T-helper 2 cell treated with Interferon-gamma antibody and Interleukin-4, amounts not matched to agents 5 μg/mL and 100 μg/mL, for 36 hours (primary cell): Measurements from ENCODE around the gene TMUB1.
A peak's percentile ranks its signal among the peaks of the same experiment; 100 is the strongest.
"Not testable (repeated sequence)": the region's sequence is repeated elsewhere in the genome, so short reads cannot be mapped to it uniquely, and the experiment has no call there.

Experiments
- DNase-seq: peaks from one replicate; pipeline ENCODE4 v3.0.0; 2021; ENCODE audit warnings: low spot score
- H3K27ac Mint-ChIP-seq: one replicate; pipeline ENCODE4 v1.8.0; 2021; ENCODE audit warnings: mild to moderate bottlenecking, mixed read lengths
- H3K27me3 Mint-ChIP-seq: one replicate; pipeline ENCODE4 v1.8.0; 2021; ENCODE audit warnings: low read depth, mixed read lengths
- H3K36me3 Mint-ChIP-seq: one replicate; pipeline ENCODE4 v1.8.0; 2021; ENCODE audit warnings: low read depth, mixed read lengths
- H3K4me1 Mint-ChIP-seq: one replicate; pipeline ENCODE4 v1.8.0; 2021; ENCODE audit warnings: low read depth, mixed read lengths
- H3K4me3 Mint-ChIP-seq: one replicate; pipeline ENCODE4 v1.8.0; 2022; ENCODE audit warnings: mild to moderate bottlenecking, moderate library complexity, mixed read lengths
- H3K9me3 Mint-ChIP-seq: one replicate; pipeline ENCODE4 v1.8.0; 2021; ENCODE audit warnings: mixed read lengths

TMUB1 gene

DNA sequence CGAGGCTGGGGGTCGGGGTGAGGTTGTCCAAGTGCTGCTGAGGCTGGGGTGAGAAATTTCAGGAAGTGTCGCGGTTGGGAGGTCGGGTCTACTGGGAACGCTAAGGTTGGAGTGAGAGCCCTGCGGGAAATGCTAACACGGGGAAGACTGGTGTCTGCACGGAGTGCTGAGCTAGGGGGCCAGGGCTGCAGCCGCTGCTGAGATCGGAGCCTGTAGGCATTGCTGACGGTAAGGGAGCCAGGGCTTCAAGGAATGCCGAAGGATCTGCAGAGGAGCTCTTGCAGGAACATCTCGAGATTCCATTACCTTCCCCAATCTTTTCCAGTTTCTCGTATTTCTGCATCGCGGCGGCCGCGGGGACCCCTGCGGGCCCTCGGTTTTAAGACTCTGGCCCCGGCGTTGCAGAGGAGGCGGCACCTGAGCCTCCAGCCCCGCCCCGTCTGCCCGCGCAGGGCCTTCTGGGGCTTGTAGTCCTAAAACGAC is 25.7 kb downstream of the TMUB1 start, which contains the start of gene CDK5:
TSS of gene CDK5 (minus strand) at position 392 of the 483 bp plus-strand sequence. CDS start at position 343, 49 bp downstream.
- no peaks in the 10 kb centered on the region for H3K36me3 Mint-ChIP-seq
- no peaks in the 10 kb centered on the region for H3K27me3 Mint-ChIP-seq
- DNase-seq, result no peak
- H3K27ac Mint-ChIP-seq, result peak within 1 kb of the TSS; percentile 92
- peak within 1 kb of the TSS; percentile 98 for H3K4me3 Mint-ChIP-seq
- H3K9me3 Mint-ChIP-seq, result no peaks in the 10 kb centered on the region
- peaks cover 32% of the 10 kb centered on the region for H3K4me1 Mint-ChIP-seq

DNA sequence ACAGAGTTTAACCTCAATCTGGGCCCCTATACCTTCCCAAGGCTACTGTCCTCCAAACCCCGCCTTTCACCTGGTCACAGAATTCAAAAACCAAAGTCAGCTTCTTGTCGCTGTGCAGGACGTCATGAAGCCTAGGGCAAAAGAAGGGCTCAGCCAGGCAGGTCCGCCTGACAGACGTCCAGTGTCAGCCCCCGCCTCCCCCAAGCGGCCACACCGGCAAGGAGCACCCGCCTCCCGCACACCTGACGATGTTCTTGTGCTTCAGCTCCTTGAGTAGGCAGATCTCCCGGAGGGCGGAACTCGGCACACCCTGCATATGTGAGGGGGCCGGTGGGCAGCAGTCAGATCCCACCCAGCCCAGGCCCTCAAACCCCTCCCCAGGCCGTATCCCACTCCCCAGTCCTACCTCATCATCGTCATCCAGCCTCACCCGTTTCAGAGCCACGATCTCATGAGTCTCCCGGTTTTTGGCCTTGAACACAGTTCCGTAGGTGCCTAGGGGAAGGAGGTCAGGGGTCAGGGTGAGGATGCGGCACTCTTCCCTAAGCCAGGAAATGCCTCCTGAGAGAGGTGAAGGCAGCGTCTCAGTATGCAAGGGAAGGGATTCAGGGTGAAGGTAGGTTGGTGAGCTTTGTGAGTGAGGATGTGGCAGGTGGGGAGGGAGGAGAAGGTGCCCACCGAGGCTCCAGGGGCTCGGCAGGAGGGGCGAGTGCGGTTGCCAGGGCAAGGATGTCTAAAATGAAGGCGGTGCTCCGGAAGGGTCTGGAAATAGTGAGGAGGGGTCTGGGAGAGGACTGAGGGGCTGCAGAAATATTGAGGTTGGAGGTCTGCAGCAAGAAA is 26.4 kb downstream of the TMUB1 start:
- Mint-ChIP-seq H3K27me3 (no peaks in the 10 kb centered on the region), H3K27ac (peak overlapping the region; percentile 69), H3K36me3 (no peaks in the 10 kb centered on the region), H3K4me1 (peaks cover 32% of the 10 kb centered on the region), H3K9me3 (no peaks in the 10 kb centered on the region), H3K4me3 (peak overlapping the region; percentile 98)
- no peak for DNase-seq

DNA sequence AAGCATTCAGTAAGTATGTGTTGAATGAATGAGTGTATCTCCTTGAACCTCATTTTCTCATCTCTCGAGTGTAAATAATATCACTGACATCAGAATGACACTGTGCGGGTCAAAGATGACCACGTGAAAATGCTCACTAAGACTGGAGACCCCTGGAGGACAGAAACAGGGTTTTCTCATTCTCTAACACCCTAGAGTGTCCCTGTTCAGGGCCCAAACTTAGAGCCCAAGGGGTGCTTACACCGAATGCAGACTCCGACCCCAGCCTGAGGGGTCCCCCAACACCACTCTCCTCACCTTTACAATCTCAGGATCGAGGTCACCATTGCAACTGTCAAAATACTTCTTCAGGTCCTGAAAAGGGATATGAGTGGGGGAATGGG is 27.0 kb downstream of the TMUB1 start:
- no peak for DNase-seq
- peak overlapping the region; percentile 98 for H3K4me3 Mint-ChIP-seq
- no peaks in the 10 kb centered on the region for H3K36me3 Mint-ChIP-seq

DNA sequence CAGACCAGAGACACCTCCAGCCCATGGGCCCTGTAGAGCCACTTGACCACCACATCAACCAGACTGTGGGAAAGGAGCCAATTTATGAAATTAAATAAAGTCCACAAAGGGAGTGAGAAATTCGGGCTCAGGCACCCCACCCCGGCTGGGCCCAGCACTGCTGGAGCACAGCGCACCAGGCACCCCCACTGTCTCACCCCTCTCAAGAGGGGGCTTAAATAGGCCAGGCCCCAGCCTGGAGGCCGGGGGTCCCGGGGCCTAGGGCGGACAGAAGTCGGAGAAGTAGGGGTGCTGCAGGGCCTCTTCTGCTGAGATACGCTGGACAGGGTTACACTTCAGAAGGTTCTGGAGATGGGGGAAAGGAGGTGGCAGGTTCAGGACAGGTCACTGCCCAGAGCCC is 29.5 kb downstream of the TMUB1 start:
- no peak for DNase-seq
- no peaks in the 10 kb centered on the region for H3K36me3 Mint-ChIP-seq
- no peaks in the 10 kb centered on the region for H3K9me3 Mint-ChIP-seq
- no peak overlapping the region for H3K27ac Mint-ChIP-seq
- peaks cover 20% of the 10 kb centered on the region for H3K4me1 Mint-ChIP-seq
- peaks cover 3% of the 10 kb centered on the region for H3K27me3 Mint-ChIP-seq
- H3K4me3 Mint-ChIP-seq, result no peak overlapping the region

More for the DNA sequence above, 27.0 kb downstream of the TMUB1 start:
- H3K27me3 Mint-ChIP-seq, result no peaks in the 10 kb centered on the region
- no peak overlapping the region for H3K27ac Mint-ChIP-seq
- H3K9me3 Mint-ChIP-seq, result no peaks in the 10 kb centered on the region
- H3K4me1 Mint-ChIP-seq, result peaks cover 27% of the 10 kb centered on the region

DNA sequence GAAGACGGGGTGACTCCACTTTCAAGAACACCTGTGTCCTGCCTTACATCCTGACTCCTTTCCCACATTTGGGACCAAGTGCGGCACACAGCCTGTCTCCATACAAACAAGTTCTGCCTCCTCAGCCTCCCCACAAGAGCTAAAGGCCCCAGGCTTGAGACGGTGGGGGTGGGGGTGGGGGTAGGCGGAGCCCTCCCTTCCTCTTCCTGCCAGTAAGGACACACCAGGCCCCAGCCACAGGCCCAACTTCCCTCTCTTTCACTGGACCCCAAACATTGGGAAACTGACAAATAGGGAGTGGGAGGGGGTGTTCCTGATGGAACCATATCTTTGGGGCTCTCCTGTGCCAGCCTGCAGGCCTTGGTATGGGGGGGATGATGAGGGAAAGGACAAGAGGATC is 30.2 kb downstream of the TMUB1 start:
- Mint-ChIP-seq H3K27ac (no peak overlapping the region), H3K4me3 (no peak overlapping the region), H3K4me1 (peaks cover 17% of the 10 kb centered on the region), H3K36me3 (no peaks in the 10 kb centered on the region), H3K9me3 (no peaks in the 10 kb centered on the region), H3K27me3 (peaks cover 3% of the 10 kb centered on the region)
- DNase-seq, result no peak

DNA sequence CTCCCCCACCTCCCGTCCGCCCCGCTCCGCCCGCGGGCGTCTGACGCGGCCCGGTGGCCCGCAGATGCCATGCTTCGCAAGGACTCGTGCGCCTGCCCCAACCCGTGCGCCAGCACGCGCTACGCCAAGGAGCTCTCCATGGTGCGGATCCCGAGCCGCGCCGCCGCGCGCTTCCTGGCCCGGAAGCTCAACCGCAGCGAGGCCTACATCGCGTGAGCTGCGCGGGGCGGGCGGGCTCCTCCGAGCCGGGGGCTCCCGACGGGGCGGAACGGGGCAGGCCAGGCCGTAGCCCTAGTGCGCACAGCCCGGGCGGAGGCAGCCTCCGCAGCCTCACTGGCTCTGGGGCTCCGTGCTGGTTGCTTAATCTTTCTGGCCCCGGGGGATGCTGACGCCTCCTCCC is 32.2 kb downstream of the TMUB1 start:
- Mint-ChIP-seq H3K9me3 (no peaks in the 10 kb centered on the region), H3K36me3 (no peaks in the 10 kb centered on the region), H3K4me1 (peaks cover 9% of the 10 kb centered on the region), H3K27me3 (peaks cover 3% of the 10 kb centered on the region), H3K4me3 (no peak overlapping the region), H3K27ac (no peak overlapping the region)
- DNase-seq, result peak; percentile 59

DNA sequence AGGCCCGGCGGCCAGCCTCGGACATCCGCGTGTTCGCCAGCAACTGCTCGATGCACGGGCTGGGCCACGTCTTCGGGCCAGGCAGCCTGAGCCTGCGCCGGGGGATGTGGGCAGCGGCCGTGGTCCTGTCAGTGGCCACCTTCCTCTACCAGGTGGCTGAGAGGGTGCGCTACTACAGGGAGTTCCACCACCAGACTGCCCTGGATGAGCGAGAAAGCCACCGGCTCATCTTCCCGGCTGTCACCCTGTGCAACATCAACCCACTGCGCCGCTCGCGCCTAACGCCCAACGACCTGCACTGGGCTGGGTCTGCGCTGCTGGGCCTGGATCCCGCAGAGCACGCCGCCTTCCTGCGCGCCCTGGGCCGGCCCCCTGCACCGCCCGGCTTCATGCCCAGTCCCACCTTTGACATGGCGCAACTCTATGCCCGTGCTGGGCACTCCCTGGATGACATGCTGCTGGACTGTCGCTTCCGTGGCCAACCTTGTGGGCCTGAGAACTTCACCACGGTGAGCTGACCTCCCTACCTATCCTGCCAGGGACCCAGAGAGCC is 34.3 kb downstream of the TMUB1 start:
- H3K36me3 Mint-ChIP-seq, result peaks cover 3% of the 10 kb centered on the region
- H3K4me3 Mint-ChIP-seq, result no peak overlapping the region
- DNase-seq, result no peak
- peaks cover 9% of the 10 kb centered on the region for H3K4me1 Mint-ChIP-seq
- peaks cover 3% of the 10 kb centered on the region for H3K27me3 Mint-ChIP-seq
- H3K27ac Mint-ChIP-seq, result no peak overlapping the region
- no peaks in the 10 kb centered on the region for H3K9me3 Mint-ChIP-seq

DNA sequence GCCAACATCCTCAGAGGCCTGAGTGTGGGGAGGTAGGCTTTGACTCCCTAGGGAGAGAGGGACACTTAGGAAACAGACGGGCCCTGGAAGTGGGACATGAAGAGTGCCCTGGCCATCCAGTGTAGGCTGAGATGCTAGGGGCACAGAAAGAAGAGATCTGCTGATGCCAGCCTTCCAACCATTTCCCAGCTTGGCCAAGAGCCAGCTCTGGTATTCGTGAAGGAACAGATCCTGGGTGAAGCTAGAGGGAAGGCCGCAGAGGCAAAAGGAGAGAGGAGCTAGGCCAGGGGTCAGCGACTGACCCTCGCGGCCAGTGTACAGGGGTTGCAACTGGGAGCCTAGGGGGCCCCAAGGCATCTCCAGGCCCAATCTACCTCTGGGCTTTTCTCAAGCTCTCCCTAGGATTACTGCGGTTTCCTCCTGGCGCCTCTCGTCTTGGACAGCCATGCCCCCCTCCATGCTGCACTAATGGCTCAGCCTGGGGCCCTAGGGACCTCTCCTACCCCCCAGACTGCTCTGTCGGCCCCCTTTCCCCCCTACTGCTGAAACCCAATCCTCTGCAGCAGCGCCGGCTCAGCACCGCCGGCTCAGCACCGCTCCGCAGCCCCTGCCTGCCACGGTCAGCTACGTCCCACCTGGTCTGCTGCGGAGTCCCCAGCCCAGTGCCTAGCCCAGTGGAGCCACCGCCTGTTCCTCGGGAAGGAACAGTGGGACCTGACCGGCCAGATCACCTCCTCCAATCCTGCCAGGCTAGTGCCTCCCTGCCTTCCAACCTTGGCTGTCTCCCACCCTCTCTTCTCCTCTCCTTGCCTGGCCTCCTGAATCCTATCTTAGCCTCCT is 35.1 kb downstream of the TMUB1 start, which contains the start of gene ASIC3:
TSS of gene ASIC3 (plus strand) at position 556 of the 840 bp plus-strand sequence. CDS start 355 bp downstream, outside the sequence.
- Mint-ChIP-seq H3K4me1 (peaks cover 7% of the 10 kb centered on the region), H3K27ac (no peak within 1 kb of the TSS), H3K27me3 (peaks cover 3% of the 10 kb centered on the region), H3K4me3 (no peak within 1 kb of the TSS), H3K9me3 (no peaks in the 10 kb centered on the region), H3K36me3 (peaks cover 3% of the 10 kb centered on the region)
- no peak for DNase-seq

DNA sequence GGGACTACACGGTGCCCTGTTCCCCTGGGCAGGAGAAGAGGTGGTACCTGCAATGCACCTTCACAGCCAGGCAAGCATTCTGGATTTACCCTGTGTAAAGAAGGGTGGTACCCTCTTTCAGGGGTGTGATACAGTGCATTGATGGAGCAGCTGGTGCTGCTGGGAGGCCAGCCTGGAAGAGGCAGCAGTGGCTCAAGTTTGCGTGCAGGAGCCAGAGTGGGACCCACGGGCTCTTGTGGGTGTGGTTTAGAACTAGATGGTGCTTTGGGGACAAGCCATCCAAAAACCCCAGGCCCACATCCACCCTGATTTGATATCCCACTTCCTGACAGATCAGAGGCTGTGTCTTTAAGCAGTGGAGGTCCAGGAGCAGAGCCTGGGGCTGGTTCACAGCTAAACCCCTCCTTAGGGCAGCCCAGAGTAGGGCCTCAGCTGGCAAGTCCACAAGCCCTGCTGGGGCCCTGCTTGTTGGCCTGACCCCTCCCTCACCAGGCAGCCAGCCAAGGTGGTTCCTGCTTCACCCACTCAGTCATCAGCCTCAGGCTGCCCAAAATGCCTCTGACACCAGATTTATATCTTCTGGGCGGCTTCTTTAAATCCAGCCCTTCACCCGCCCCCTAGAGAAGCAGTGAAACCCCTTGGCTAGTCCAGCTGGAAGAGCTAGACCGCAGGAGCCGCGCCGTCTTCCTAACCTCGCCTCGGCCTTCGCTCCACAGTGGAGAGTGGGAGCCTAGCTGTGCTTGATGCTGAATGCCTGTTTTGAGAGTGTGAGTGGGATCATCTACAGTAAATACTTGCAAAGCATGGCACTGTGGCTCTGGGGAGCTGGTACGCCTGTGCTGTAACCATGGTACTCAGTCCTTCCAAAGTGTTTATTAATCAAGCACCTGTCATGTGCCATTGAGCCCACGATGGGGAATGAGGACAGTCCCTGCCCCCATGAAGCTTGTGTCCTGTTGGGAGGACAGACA is 36.4 kb downstream of the TMUB1 start:
- Mint-ChIP-seq H3K27me3 (peaks cover 3% of the 10 kb centered on the region), H3K4me1 (no peaks in the 10 kb centered on the region), H3K27ac (no peak overlapping the region), H3K4me3 (no peak overlapping the region), H3K36me3 (peaks cover 3% of the 10 kb centered on the region), H3K9me3 (no peaks in the 10 kb centered on the region)
- DNase-seq, result no peak

DNA sequence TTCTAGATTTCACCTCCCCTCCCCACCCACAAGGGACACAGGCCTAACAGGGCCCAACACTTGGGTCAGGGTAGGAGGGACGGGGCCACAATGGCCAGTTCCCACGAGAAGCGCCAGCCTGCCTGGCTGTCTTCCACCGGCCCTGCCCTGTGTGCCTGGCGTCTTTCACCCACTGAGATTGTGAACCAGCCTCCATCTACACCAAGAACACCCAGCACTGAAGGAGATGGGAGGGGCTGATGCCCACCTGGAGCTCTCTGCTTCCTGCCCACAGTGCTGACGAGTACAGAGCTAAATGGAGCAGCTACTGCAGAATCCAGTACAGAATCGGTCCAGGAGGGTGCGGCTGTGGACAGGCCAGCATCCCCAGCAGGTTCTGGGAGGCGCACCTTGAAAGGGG is 37.3 kb downstream of the TMUB1 start:
- no peak overlapping the region for H3K4me3 Mint-ChIP-seq
- H3K36me3 Mint-ChIP-seq, result peaks cover 5% of the 10 kb centered on the region
- no peaks in the 10 kb centered on the region for H3K9me3 Mint-ChIP-seq
- no peak for DNase-seq
- peaks cover 3% of the 10 kb centered on the region for H3K27me3 Mint-ChIP-seq
- no peaks in the 10 kb centered on the region for H3K4me1 Mint-ChIP-seq
- H3K27ac Mint-ChIP-seq, result no peak overlapping the region

DNA sequence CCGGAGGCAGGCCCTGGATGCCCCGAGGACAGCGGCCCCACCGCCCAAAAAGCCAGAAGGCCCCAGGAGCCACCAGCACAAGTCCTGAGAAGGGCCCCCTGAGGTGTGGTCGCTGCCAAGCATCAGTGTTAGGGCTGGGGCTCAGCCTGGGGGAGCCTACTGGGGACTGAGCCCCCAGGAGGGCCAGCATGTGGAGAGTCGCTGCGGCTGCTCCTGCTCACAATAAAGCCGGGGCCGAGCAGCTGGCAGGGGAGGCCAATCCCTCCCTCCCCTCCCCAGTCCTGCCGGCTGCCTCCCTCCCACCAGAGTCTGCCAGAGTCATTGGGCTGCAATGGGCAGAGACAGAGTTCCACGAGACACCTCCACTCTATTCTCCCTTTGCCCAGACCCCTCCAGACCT is 38.0 kb downstream of the TMUB1 start:
- Mint-ChIP-seq H3K27ac (no peak overlapping the region), H3K4me3 (no peak overlapping the region), H3K27me3 (peaks cover 3% of the 10 kb centered on the region), H3K36me3 (peaks cover 5% of the 10 kb centered on the region), H3K9me3 (no peaks in the 10 kb centered on the region), H3K4me1 (no peaks in the 10 kb centered on the region)
- no peak for DNase-seq

DNA sequence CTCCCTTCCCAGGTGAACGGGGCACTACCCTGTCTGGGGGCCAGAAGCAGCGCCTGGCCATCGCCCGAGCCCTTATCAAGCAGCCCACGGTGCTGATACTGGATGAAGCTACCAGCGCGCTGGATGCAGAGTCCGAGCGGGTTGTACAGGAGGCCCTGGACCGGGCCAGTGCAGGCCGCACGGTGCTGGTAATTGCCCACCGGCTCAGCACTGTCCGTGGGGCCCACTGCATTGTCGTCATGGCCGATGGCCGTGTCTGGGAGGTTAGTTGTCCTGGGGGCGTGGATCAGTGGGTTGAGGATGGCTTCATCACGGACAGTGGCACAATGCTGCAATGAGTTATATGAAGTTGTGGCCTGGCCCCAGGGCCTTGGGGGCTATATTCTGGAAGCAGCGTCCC is 39.3 kb downstream of the TMUB1 start:
- no peak overlapping the region for H3K4me3 Mint-ChIP-seq
- peaks cover 4% of the 10 kb centered on the region for H3K4me1 Mint-ChIP-seq
- no peaks in the 10 kb centered on the region for H3K27me3 Mint-ChIP-seq
- no peak overlapping the region for H3K27ac Mint-ChIP-seq
- H3K36me3 Mint-ChIP-seq, result peaks cover 6% of the 10 kb centered on the region
- H3K9me3 Mint-ChIP-seq, result no peaks in the 10 kb centered on the region
- no peak for DNase-seq

DNA sequence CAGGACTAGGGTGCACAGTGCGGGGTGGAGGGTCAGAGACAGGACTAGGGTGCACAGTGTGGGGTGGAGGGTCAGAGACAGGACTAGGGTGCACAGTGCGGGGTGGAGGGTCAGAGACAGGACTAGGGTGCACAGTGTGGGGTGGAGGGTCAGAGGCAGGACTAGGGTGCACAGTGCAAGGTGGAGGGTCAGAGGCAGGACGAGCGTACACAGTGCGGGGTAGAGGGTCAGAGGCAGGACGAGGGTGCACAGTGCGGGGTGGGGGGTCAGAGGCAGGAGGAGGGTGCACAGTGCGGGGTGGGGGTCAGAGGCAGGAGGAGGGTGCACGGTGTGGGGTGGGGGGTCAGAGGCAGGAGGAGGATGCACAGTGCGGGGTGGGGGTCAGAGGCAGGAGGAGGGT is 39.8 kb downstream of the TMUB1 start:
- H3K27me3 Mint-ChIP-seq, H3K4me1 Mint-ChIP-seq, H3K4me3 Mint-ChIP-seq, H3K36me3 Mint-ChIP-seq, H3K9me3 Mint-ChIP-seq, H3K27ac Mint-ChIP-seq, DNase-seq: not testable (repeated sequence)
